Measurements from ENCODE around the gene TP53I11.

GRCh38 chr11:44923806-44924205, 26.9 kb downstream of the TP53I11 start:
- TF ChIP-seq CTCF (IDR thresholded peaks at IDR 0.05; ENCODE audit: low read depth, low read length) (no peak), MYC (IDR thresholded peaks at IDR 0.05; ENCODE audit: low read depth, low read length) (no peak)

Data from NB4 (cell line).